Ovary (tissue), 9 donors: ENCODE results near the gene TAP1. TPM values are rescaled to one million over a fixed set of nuclear protein-coding genes. Genes with fewer than 3 reads are reported as not detected.

Experiments
- DNase-seq, 5 donors: peaks; one replicate each; pipeline ENCODE4 v3.0.0-alpha.2; 2019 to 2020
- H3K27ac ChIP-seq, 2 donors: fragments of 200-600 bp; one replicate each; pipeline versions ENCODE4 v1.5.1 to v1.8.0; 2019 to 2022
- H3K27me3 ChIP-seq: fragments of 200-600 bp; one replicate; pipeline ENCODE4 v1.8.0; 2022
- H3K36me3 ChIP-seq: fragments of 200-600 bp; sonication (generic); one replicate; pipeline ENCODE4 v1.5.1; 2019
- H3K4me1 ChIP-seq: one replicate; pipeline ENCODE4 v1.8.1; 2013; ENCODE audit warnings: mild to moderate bottlenecking, moderate library complexity; ENCODE audit not compliant: insufficient read depth
- H3K4me3 ChIP-seq: fragments of 200-600 bp; sonication (generic); one replicate; pipeline ENCODE4 v1.5.1; 2017
- H3K9me3 ChIP-seq, 2 donors: fragments of 200-600 bp in 1 of 2; sonication (generic) in 1 of 2; one replicate each; pipeline versions ENCODE4 v1.5.1 to v1.8.1; 2013 to 2019; ENCODE audit warnings: mild to moderate bottlenecking in 1 of 2, moderate library complexity in 1 of 2
- EP300 ChIP-seq: sonication (generic); formaldehyde crosslinking; IDR thresholded peaks from one replicate; pipeline ENCODE4 v1.6.1; 2017; ENCODE audit warnings: antibody characterized with exemption
- POLR2A ChIP-seq: fragments of 450-650 bp; IDR thresholded peaks from one replicate; pipeline ENCODE4 v1.6.1; 2017; ENCODE audit warnings: antibody characterized with exemption, mild to moderate bottlenecking, moderate library complexity
- whole genome bisulfite sequencing, 3 donors: extraction: QIAGEN DNeasy Blood & Tissue Kit in 1 of 3; methylation state at CpG; one replicate each; pipeline versions ENCODE4 v1.1.5 to v1.1.7; 2013 to 2017; 5-methylcytosine and 5-hydroxymethylcytosine counted together
- intact Hi-C, 4 donors: fragments of 100-400 bp; cut with DNase I; formaldehyde crosslinking; loops; one replicate each; pipeline versions ENCODE4 v1.11.0 to v1.15.1; 2022 to 2023
- polyA plus RNA-seq, 2 donors: library from polyadenylated mRNA; stranded (reverse); fragments of 200-250 nt in 1 of 2; fragments of 350-450 nt in 1 of 2; fragmentation: Illumina TruSeq in 1 of 2; extraction: RNeasy Lipid Tissue Mini Kit (QIAGEN cat#74804) in 1 of 2; gene quantifications; one replicate each; pipeline ENCODE4 v1.2.3, GENCODE V29; 2013 to 2014
- total RNA-seq, 7 donors: library from RNA; depleted of rRNA in 2 of 7; stranded (reverse); fragments of >200 nt in 2 of 7; fragmentation: NEBNext Ultra II Directional in 3 of 7; extraction: Animal tissue kit (Norgen Biotek cat#: 25700) in 3 of 7; gene quantifications; one replicate each; pipeline versions ENCODE4 v1.1.0 to v1.2.4, GENCODE V29; 2016 to 2023
- TF ChIP-seq, protein P1 (sequence below), 3 donors: fragments of 450-650 bp in 2 of 3; fragments of 200-600 bp in 1 of 3; IDR thresholded peaks; one replicate each; pipeline versions ENCODE4 v1.5.1 to v1.8.0; 2016 to 2022; ENCODE audit warnings: antibody characterized with exemption in 3 of 3, mild to moderate bottlenecking in 1 of 3
- donor health status: DM: no; HTN: no; CAD: no; lungs with moderate emphysema.
- donor health status: DM: no; HTN: no; CAD: no.
- donor health status: Bipolar disorder and iron deficiency.
- donor health status: DM: yes; HTN: yes; CAD: no.
- donor health status: DM: no; HTN: no; CAD: no.
- donor health status: DM: yes; HTN: yes; CAD: no.

The TAP1 gene
- total and polyA plus RNA-seq, 9 donors, result 17.7 to 48.4 (median 23.3) TPM

DNA sequence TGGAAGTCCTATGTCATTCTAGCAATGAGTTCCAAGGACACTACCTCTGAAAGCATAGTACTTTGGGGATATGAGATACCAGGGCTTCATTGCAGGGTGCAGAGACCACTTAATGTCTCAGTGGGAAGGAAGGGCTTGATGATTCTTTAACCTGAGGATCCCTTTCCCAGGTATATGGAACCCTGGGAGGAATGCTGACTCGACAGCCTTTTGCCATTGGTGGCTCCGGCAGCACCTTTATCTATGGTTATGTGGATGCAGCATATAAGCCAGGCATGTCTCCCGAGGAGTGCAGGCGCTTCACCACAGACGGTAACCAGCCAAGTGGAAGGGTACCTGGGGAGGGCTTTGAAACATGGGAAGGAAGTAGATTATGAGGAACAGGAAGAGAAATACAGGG lies 4.7 kb upstream of the TAP1 start:
- peaks cover 7% of the 10 kb centered on the region for H3K4me1 ChIP-seq
- DNase-seq, result no peak
- 91 to 92% (median 91%) methylated on average over 5 of the region's 5 CpGs for WGBS, 3 donors
- H3K4me3 ChIP-seq, result no peak overlapping the region
- TF ChIP-seq POLR2A (no peak), EP300 (no peak)
- TF ChIP-seq, protein P1, sequence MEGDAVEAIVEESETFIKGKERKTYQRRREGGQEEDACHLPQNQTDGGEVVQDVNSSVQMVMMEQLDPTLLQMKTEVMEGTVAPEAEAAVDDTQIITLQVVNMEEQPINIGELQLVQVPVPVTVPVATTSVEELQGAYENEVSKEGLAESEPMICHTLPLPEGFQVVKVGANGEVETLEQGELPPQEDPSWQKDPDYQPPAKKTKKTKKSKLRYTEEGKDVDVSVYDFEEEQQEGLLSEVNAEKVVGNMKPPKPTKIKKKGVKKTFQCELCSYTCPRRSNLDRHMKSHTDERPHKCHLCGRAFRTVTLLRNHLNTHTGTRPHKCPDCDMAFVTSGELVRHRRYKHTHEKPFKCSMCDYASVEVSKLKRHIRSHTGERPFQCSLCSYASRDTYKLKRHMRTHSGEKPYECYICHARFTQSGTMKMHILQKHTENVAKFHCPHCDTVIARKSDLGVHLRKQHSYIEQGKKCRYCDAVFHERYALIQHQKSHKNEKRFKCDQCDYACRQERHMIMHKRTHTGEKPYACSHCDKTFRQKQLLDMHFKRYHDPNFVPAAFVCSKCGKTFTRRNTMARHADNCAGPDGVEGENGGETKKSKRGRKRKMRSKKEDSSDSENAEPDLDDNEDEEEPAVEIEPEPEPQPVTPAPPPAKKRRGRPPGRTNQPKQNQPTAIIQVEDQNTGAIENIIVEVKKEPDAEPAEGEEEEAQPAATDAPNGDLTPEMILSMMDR (IDR thresholded peaks at IDR 0.05), result no peak
- H3K27me3 ChIP-seq, result no peaks in the 10 kb centered on the region
- H3K36me3 ChIP-seq, result no peaks in the 10 kb centered on the region
- intact Hi-C loops, result no loop called here
- H3K9me3 ChIP-seq, result no peaks in the 10 kb centered on the region
- no peak overlapping the region for H3K27ac ChIP-seq

DNA sequence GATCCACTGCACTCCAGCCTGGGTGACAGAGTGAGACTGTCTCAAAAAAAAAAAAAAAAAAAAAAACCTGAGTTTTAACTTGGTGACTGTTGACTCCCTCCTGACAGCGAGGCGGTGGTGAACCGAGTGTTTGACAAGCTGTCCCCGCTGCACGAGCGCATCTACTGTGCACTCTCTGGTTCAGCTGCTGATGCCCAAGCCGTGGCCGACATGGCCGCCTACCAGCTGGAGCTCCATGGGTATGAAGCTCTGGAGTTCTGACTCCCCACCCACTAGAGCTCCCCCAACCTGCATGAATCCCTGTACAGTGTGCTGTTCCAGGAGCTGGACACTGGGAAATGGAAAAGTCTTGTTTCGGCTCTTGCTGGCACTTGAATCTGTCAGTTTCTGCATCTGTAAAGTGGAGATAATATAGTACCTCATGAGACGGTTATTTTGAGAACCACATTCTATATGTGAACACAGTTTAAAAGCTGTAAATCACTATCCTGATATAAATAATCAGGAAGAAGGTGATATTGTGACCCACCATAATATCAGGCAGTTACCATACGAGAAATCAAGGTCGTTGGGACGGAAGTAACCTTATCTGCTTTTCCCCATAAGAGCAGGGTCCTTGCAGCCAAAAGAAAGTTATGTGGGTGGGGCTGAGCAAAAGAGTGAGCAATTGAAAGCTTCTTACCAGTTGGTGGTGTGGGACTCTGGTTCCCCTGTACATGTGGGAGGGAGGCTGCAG lies 3.8 kb upstream of the TAP1 start:
- Histone ChIP-seq H3K4me1 (peaks cover 8% of the 10 kb centered on the region), H3K9me3 (no peaks in the 10 kb centered on the region), H3K36me3 (no peaks in the 10 kb centered on the region), H3K4me3 (no peak overlapping the region), H3K27me3 (no peaks in the 10 kb centered on the region), H3K27ac (no peak overlapping the region)
- TF ChIP-seq, protein P1 (IDR thresholded peaks at IDR 0.05), result no peak
- TF ChIP-seq EP300 (no peak), POLR2A (no peak)
- no peak for DNase-seq
- intact Hi-C loops, result no loop called here
- WGBS, 3 donors, result 78 to 91% (median 86%) methylated on average over 14 of the region's 14 CpGs

DNA sequence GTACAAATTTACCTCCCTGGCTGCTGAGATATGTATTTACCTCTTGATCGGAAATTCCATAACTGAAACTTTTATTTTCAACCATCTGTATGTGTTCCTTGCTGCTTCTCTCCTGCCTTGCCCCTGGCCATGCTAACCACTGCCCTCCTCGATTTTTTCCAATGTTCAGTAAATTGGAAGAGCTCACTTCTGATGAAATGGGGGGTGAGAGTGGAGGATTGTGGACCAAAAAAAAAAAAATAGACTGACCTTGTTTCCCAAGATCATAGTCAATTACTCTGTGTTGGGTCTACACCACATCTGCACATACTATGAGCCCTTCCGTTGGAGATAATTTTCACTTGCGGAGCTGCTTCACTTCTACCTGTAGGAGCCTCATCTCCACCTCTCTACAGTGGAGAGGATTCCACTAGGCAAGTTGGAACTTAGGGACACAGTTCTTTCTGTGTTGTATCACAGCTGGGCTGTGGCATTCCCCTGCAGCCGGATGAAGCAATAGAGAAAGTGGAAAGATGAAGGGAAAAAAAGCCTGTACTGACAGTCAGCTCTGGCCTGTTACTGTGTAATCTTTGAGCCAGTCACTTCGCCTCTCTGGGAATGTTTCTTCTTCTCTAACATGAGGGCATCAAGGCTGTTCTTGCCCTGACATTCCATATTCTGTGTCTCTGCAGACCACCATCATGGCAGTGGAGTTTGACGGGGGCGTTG lies 2.1 kb upstream of the TAP1 start:
- Histone ChIP-seq H3K36me3 (no peaks in the 10 kb centered on the region), H3K4me1 (peaks cover 10% of the 10 kb centered on the region), H3K27me3 (no peaks in the 10 kb centered on the region), H3K27ac (peak overlapping the region in 1 of 2 donors; percentile 98), H3K4me3 (no peak overlapping the region), H3K9me3 (no peaks in the 10 kb centered on the region)
- DNase-seq, result no peak
- 82 to 84% (median 83%) methylated on average over 8 of the region's 8 CpGs for WGBS, 3 donors
- intact Hi-C loops, result no loop called here
- TF ChIP-seq, protein P1 (IDR thresholded peaks at IDR 0.05), result no peak
- no peak for TF ChIP-seq EP300
- TF ChIP-seq POLR2A, result no peak

DNA sequence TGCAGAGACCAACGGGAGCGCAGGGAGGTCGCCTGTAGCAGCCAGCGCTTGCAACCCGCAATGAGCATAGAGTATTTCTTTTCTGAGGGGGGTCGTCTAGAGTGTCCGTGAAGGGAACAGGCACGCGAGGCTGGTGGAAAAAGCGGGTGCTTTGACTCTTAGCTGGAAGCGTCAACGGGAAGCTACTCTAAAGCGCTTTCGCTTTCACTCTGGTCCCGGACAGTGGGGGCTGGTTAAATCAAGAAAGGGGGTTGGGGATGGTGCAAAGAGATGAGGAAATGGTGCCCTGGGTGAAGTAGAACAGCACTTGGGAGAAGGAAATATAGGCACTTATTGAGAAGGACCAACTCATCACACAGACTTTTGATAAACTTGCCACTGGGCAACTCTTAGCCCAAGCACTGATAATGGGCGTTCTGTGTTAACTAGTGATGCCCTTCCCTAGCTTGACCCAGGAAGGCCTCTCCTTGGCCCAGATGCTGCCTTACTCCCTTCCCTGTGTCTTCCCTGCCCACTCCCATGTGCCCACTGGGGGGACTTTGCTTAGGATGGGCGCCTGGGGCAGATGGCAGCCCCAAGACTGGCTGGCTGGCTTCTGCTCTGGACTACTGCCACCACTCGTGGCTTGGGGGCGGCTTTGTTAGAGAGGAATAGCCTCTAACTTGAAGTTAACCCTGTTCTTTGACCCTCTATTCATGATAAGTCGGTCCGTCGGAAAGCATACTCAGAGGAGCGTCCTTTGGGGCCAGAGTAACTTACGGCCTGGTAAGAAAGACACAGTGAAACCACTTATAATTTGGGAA lies 1.1 kb upstream of the TAP1 start:
- DNase-seq, result peak in 4 of 5 donors; percentile 44 to 57 (median 50)
- Histone ChIP-seq H3K4me1 (peaks cover 10% of the 10 kb centered on the region), H3K9me3 (no peaks in the 10 kb centered on the region), H3K27ac (peak overlapping the region; percentile 98), H3K36me3 (no peaks in the 10 kb centered on the region), H3K4me3 (peak overlapping the region; percentile 94), H3K27me3 (no peaks in the 10 kb centered on the region)
- 12 to 14% (median 13%) methylated on average over 23 to 24 of the region's 24 CpGs for WGBS, 3 donors
- no peak for TF ChIP-seq EP300
- intact Hi-C loops, result no loop called here
